Measurements from ENCODE around the gene JAK1.

GRCh38 chr1:65009724-65010420, 43.5 kb upstream of the JAK1 start:
- TF ChIP-seq, protein P1, sequence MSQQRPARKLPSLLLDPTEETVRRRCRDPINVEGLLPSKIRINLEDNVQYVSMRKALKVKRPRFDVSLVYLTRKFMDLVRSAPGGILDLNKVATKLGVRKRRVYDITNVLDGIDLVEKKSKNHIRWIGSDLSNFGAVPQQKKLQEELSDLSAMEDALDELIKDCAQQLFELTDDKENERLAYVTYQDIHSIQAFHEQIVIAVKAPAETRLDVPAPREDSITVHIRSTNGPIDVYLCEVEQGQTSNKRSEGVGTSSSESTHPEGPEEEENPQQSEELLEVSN (IDR thresholded peaks at IDR 0.05), result no peak
- TF ChIP-seq, protein P2, sequence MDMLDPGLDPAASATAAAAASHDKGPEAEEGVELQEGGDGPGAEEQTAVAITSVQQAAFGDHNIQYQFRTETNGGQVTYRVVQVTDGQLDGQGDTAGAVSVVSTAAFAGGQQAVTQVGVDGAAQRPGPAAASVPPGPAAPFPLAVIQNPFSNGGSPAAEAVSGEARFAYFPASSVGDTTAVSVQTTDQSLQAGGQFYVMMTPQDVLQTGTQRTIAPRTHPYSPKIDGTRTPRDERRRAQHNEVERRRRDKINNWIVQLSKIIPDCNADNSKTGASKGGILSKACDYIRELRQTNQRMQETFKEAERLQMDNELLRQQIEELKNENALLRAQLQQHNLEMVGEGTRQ (IDR thresholded peaks at IDR 0.05; ENCODE audit: low read length), result no peak
- TF ChIP-seq RFX5 (IDR thresholded peaks at IDR 0.05; ENCODE audit: borderline replicate concordance, low read depth, low read length), result no peak
- no peak for TF ChIP-seq EP300 (IDR thresholded peaks at IDR 0.05; ENCODE audit: borderline replicate concordance in 1 of 2, low read depth in 2 of 2, low read length in 2 of 2)
- TF ChIP-seq, protein P3, sequence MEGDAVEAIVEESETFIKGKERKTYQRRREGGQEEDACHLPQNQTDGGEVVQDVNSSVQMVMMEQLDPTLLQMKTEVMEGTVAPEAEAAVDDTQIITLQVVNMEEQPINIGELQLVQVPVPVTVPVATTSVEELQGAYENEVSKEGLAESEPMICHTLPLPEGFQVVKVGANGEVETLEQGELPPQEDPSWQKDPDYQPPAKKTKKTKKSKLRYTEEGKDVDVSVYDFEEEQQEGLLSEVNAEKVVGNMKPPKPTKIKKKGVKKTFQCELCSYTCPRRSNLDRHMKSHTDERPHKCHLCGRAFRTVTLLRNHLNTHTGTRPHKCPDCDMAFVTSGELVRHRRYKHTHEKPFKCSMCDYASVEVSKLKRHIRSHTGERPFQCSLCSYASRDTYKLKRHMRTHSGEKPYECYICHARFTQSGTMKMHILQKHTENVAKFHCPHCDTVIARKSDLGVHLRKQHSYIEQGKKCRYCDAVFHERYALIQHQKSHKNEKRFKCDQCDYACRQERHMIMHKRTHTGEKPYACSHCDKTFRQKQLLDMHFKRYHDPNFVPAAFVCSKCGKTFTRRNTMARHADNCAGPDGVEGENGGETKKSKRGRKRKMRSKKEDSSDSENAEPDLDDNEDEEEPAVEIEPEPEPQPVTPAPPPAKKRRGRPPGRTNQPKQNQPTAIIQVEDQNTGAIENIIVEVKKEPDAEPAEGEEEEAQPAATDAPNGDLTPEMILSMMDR (IDR thresholded peaks at IDR 0.05; ENCODE audit: control extremely low read depth in 1 of 3, insufficient read depth in 1 of 3, low read depth in 1 of 3, low read length in 3 of 3), result no peak
- TF ChIP-seq, protein P4, sequence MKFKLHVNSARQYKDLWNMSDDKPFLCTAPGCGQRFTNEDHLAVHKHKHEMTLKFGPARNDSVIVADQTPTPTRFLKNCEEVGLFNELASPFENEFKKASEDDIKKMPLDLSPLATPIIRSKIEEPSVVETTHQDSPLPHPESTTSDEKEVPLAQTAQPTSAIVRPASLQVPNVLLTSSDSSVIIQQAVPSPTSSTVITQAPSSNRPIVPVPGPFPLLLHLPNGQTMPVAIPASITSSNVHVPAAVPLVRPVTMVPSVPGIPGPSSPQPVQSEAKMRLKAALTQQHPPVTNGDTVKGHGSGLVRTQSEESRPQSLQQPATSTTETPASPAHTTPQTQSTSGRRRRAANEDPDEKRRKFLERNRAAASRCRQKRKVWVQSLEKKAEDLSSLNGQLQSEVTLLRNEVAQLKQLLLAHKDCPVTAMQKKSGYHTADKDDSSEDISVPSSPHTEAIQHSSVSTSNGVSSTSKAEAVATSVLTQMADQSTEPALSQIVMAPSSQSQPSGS (IDR thresholded peaks at IDR 0.05; ENCODE audit: low read length), result no peak
- TF ChIP-seq POLR2AphosphoS5 (IDR thresholded peaks at IDR 0.05; ENCODE audit: low read depth, low read length), result no peak
- no peak for TF ChIP-seq RAD21 (IDR thresholded peaks at IDR 0.05 in 1 of 2, conservative IDR thresholded peaks at IDR 0.05 in 1 of 2; ENCODE audit: low read depth in 2 of 2, low read length in 2 of 2)

Measured in H1 (cell line).